ENCODE data around the gene ADPRH. TPM values are rescaled to one million over a fixed set of nuclear protein-coding genes. Genes with fewer than 3 reads are reported as not detected.

ADPRH gene
- total RNA-seq, 1 donor from 2014 or later: 3.9 TPM

DNA sequence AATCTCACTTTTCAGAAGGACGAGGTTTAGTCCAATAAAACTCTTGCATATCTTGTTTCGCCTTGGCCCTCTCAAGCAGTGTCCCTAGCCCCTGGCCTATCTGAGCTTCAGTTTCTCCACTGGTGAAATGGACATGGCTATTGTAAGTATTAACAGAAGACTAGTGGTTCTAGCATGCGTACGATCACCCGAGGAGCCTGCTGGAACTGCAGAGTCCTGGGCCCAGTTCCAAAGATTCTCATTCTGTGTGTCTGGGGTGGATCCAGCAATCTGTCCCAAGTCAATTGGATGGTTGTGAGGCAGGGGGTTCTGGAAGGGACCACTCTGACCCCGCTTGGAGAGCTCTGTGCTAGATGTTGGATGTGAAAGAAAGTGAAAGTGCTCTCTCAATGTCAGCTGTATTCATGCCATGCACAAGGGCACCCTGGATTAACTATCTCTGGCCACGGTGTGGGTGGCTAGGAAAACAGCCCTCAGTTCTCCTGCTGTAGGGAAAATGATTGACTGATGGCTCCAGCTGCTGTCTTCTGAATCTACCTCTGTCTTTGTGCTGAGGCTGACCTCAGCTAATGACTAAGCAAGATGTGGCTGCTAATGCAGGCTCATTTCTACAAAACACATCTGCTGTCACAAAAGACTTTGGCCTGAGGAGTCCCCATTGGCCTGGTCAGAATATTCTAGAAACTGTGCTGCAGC, 16.5 kb downstream of the ADPRH start:
- intact Hi-C loops (cut with micrococcal nuclease): no loop called here

DNA sequence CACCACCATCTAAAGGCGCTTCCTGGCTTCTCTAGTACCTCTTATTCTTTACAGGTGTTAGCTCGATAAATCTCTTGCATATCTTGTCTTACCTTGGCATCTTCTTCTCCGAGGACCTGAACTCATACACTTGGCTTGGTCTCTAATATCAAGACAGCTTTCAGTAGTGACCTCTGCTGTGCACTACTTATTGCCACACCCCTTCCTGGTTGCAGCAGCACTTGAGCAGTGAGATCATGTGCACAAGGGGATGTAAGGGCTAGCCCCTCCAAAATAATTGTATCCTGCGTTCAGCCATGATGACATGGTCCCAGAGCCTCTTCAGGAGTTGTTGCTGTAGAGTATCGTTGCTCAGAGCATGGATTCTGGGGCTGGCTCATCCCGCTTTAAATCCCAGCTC, 17.1 kb downstream of the ADPRH start:
- intact Hi-C loops (cut with micrococcal nuclease): no loop called here

DNA sequence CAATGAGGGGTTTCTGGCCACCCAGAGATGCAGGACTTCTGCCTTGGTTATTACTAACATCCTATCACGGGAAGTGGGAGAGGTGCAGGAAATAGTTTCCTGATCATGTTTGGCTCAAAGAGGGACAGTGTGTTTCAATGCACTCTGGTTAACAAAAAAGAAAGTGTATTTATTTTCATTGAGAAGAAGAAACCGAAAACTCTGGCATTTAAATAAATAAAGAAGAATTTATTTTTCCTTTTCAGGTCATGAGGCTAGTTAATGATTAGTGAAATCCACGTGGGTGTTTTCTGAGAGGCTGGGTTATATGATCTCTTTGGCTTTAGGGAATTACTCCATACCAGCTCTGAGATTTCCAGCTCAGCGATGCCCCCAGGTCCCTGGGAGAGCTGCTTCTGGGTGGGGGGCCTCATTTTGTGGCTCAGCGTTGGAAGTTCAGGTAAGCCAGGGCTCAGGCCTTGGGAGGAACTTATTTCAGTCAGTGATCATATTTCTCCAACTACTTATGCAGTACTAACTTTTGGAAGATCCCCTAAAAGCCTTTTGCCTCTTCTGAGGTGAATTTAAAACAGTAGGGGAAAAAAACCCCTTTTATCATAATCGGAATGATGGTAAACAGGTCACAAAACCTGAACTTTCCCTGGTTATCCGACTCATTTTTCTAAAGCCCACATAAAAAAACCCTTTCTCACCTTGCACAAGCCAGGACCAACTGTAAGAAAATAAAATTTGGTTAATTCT, 18.4 kb downstream of the ADPRH start, which contains the start of gene PLA1A:
Gene PLA1A (plus strand): TSS at position 338 of the 741 bp plus-strand sequence. CDS start 29 bp downstream, at position 367.
- intact Hi-C loops (cut with micrococcal nuclease): loop anchor here (2.0 kb wide), 2 partner anchors 15 to 41 kb away; no protein-coding TSS in a partner anchor

DNA sequence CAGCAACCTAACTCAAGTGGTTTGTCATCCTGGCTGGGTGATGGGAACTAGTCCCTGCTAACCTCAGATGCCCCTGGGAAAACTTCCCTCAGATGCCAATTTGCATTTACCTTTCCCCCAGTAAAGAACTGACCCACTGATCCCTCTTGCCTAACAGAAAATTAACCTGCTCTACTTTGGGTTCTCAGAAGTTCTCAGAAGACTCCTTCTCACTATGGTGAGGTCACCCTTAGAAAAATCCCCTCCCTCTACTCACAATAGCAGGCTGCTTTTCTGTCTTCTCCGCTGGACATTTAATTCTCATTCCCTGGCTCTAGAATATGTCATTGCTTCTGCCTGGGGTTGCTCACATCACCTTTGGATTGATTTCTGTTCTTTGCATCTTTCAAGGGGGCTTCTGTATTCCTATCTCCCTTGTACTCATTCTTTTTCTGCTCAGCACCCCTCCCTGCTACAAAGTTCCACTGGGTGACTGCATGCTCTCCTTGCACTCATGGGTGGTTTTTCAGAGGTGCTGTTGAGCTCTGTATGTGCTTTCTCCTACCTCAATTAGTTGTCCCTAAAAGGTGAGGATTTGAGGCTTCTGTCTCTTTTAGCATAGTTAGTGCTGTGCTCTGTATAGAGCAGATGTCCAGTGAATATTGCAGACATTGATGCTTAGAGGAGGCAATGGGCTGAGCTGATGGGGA, 19.3 kb downstream of the ADPRH start:
- intact Hi-C loops (cut with micrococcal nuclease): loop anchor here (2.0 kb wide), 2 partner anchors 16 to 40 kb away; no protein-coding TSS in a partner anchor

DNA sequence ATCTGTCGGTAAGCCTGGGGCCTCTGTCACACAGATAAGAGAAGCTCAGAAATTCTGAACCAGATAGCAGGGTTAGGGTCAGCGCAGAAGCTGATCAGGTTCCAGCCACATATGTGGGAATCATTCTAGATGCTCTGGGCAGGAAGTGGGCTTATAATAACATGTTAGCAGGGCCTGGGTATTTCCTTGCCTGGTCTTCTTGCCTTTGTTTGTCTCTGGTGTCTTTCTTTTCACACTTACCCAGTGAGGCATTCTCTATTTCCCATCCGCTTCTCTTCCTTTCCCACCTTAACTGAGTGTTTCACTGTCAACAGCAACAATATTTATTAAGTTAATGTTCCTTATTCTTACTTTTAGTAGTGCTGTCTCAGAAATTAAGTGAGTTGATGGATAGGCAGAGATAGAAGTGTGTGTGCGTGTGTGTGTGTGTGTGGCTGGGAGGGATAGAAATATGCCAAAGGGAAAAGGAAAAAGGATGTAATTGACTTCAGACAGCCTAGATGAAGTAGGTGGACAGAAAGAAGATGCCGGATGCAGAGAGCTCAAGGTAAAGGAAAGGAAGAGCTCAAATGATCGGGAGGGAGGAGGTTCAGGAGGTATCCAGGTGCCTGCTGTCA, 20.4 kb downstream of the ADPRH start:
- intact Hi-C loops (cut with micrococcal nuclease): loop anchor here (1.0 to 2.0 kb wide), 3 partner anchors 17 to 77 kb away; no protein-coding TSS in a partner anchor

DNA sequence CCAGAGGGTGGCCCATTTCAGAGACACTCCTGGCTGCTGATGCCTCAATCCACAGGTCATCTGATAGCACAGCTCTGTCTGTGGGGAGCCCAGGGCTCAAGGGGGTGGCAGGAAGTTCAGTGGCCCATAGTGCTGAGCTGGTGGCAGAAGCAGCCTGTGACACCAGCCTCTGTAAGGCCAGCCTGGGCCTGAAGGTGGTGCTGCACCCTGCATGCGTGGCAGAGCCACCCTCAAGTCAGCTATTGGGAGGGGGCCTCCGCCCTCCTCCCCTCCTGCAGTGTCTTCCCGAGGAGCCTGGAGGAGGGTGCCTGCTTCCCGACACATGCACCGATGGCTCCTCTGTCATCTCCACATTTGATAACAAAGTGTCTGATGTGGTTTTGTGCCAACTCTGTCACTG, 21.4 kb downstream of the ADPRH start:
- intact Hi-C loops (cut with micrococcal nuclease): loop anchor here (1.0 kb wide), 1 partner anchor 76 kb away; no protein-coding TSS in a partner anchor

DNA sequence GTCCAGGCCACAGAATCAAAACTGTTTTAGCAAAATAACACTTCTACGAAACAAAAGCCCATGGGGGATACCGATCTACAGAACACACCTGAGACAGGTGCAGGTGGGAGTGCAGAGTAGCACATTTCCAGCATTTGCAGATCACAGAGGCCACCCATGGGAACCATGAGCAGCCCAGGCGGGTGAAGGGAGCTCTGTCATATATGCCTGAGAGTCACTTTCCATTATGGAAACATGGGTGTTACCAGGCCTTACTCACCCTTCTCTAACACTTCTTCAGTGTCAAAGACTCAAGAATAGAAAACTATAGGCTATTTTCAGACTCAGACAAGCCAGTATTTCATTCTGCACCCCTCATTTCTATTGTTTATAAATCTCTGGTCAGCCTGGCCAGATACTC, 21.9 kb downstream of the ADPRH start:
- intact Hi-C loops (cut with micrococcal nuclease): no loop called here

DNA sequence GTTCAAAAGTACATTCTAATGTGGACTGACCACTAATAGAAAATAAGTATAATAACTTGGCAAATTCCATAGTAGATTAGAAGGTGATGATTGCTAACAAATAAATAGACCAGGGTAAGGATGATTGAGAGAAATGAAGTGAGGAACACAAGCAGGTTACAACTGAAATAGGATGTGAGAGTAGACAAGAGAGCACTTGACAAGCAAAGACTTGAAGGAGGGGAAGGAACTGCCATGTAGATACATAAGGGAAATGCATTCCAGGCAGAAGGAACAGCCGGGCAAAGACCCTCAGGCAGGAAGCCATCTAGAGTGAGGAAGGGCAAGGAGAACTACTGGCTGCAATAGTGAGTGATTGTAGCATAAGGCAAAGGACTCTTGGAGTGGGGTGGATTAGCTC, 23.4 kb downstream of the ADPRH start:
- intact Hi-C loops (cut with micrococcal nuclease): no loop called here

DNA sequence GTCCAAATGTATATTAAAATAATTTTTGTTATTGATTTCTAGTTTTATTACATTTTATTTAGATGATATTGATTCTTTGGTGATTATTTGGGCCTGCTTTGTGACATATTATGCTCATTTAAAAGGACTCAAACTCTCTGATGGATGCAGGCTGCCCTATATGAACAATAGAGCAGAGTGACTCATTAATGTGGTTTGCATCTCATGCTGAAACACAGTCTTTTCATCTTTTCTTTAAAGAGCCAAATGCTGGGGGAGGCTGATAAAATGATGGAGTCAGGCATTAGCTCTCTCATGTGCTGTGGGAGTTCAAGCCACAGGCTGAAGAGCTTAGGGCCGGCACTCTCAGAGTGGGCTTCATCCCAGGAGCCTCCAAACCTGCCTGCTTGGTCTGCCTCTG, 25.6 kb downstream of the ADPRH start:
- intact Hi-C loops (cut with micrococcal nuclease): no loop called here

DNA sequence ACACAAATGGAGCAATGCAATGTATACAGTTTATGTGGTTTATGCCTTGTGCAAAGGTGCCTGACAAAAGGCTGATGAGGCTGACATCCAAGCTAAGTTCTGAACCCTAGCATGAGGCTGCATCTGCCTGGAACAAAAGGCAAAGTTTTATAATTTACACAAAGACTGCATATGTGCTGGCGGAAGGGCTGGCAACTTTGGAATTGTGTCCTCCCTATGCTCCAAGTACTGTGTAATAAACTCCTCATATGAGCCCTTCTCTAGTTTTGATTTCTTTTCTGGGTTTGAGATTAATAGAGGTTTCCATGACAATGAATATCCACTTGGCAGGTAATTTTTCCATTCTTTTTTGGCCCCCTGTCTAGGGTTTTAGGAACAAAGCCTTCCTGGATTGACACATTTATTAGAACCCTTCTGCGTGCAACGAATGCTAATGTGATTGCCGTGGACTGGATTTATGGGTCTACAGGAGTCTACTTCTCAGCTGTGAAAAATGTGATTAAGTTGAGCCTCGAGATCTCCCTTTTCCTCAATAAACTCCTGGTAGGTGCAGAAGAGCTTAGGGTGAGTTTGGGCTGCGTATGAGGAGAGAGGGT, 29.2 kb downstream of the ADPRH start:
- intact Hi-C loops (cut with micrococcal nuclease): no loop called here

DNA sequence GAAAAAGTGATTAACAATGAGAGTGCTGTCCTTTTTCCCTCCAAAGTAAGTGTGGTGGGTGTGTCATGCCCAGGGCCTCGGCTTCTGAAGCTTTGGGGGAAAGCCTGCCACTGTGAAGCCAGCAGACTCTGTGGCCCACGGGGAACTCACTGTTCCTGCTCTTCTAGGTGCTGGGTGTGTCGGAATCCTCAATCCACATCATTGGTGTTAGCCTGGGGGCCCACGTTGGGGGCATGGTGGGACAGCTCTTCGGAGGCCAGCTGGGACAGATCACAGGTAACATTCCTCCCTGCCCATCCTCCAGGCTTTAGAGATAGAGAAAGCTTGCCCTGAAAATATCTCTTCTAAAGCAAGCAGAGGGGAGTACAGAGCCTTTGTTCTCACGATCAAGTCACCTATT, 30.0 kb downstream of the ADPRH start:
- intact Hi-C loops (cut with micrococcal nuclease): no loop called here

DNA sequence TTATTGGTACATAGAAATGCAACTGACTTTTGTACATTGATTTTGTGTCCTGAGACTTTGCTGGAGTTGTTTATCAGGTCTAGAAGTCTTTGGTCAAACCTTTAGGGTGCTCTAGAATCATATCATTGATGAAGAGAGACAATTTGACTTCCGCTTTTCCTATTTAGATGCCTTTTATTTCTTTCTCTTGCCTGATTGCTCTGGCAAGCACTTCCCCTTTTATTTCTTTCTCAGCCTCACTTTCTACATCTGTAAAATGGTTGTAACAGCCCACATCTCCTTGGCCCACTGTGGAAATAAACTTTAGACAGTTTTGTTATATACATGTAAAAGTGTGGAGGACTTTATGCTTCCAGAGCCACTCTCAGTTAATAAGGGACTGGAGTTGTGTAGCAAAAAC, 32.4 kb downstream of the ADPRH start:
- intact Hi-C loops (cut with micrococcal nuclease): no loop called here

DNA sequence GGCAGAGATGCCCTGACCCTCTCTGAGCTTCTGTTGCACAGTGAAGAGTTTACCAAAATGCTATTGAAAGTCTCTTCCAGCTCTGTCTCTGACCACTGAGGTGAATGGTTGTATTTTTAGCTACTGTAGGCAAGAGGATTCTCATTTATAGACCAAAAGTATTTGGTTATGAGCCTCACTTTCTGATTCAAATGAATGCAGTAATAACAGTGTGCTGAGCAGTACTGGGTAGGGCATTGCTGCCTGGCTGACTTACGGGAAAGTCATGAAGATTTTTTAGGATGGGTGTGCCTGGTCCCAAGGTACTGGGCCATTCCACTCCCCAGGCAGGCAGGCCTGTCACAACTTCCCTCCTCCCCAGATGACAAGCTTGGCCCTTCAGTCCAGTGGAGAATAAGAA, 33.9 kb downstream of the ADPRH start:
- intact Hi-C loops (cut with micrococcal nuclease): no loop called here

DNA sequence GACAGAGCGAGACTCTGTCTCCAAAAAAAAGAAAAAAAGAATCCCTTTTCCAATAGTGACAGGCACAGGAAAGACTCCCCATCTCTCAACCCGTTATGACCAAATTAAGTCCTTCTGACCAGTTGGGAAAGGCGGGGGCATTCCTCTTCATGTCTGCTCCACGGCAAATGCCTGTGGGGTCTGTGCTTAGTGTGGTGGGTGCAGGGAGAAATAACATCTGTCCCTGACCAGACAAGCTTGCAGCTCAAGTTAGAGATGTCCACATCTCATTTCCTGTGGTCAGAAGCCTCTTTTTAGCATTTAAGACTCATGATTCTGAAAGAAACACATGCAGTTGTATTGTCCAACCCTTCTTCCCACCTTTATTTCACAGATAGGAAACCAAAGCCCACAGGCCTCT, 34.6 kb downstream of the ADPRH start:
- intact Hi-C loops (cut with micrococcal nuclease): no loop called here

DNA sequence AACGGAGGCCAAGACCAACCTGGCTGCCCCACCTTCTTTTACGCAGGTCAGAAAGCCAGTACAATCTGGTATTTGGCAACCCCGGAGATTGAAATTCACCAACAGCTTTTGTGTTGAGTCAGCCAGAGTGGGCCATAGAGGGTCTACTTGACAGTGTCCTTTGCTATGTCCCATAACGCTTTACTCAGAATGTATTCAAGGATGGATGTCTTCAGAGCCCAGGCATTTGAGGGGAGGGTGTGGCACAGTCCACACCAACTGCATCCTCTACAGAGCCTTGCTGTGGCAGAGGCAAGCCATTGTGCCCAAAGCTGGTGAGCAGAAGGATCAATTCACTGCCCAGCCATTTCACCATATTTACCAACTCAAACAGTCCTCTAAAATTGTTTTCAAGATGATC, 36.8 kb downstream of the ADPRH start:
- intact Hi-C loops (cut with micrococcal nuclease): no loop called here

DNA sequence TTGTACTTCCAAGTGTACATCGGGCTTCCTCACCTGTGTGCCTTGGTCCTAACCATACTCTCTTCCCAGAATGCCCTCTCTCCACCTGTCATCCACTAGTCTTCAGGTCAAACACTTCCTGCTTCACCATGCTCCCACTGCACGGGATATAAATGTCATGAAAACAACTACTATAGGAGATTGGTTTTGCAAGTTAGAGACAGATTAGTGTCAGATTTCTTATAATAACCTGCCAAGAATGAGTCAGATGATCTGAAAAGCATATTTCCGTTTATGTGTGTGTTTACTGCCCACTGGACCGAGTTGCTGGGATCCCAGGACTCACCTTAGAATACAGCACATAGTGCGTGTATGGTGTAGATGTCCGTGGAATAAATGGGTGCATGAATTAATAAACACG, 39.8 kb downstream of the ADPRH start:
- intact Hi-C loops (cut with micrococcal nuclease): no loop called here

DNA sequence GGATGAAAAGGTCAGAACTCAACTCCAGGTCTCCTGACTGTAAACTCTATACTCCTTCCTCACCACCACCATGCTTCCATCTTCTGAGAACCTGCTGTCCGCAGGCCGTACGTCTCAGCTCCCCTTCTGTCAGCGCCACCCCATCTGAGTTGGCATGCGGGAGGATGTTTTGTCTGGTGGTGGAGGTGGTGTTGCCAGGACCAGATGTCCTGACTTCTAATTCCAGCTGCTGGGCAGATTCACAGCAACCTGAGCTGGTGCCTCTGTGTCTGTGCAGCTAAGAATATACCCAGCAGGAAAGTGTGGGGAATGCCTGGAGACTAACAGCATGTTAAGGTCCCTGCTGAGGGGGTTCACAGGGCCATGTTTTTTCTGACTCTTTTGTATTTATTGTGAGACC, 41.6 kb downstream of the ADPRH start:
- intact Hi-C loops (cut with micrococcal nuclease): no loop called here

DNA sequence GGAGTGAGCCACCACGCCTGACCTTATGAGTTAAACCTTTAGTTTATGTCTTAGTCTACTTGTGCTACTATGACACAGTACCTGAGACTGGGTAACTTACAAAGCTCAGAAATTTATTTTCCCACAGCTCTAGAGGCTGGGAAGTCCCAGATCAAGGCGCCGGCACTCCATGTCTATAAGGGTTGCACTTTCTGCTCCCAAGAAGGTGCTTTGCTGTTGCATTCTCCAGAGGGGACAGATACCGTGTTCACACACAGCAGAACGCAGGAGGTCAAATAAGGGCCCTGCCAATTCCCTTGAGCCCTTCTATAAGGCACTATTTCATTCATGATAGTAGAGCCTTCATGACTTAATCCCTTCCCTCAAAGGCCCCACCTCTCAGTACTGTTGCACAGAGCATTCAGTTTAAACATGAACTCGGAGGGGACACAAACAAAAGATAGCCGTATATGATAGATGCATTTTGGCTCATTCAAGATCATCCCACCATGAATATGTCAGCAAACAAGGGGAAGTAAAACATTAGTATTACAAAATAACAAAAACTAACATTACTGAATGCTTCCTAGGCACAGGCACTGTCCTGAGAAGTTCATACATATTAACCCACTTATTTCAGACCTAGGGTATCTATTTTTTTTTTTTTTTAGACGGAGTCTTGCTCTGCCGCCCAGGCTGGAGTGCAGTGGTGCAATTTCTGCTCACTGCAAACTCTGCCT, 44.9 kb downstream of the ADPRH start:
- intact Hi-C loops (cut with micrococcal nuclease): no loop called here

DNA sequence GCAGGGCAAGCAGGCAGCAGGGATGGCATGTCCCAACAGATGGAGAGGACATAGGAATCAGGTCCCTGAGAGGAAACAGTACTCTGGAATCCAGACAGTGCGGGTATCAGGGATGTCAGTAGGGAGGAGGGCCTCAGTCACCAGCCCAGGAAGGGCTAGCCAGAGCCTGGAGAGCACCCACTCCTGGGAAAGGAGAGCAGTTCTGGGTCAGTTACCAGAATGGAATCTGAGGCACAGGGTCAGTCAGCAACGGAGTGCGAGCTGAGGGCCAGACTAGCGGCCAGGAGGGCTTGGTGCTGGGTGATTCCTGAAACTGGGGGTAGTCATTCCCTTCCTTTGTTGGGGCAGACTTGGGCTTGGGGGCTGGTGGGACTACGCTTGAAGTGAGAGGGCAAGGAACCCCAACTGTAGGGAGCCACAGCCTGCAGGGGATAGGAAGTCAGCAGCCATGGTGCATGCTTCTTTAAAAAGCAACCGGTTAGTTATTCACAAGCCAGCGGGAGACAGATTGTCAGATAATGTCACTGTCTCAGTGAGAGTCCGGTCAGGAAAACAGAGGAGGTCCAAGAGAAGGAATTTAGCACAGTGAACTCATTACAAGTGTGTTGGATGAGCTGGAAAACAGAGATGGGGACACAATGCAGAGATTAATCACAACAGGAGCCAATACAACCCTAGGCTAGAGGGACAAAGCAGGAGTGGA, 46.3 kb downstream of the ADPRH start:
- intact Hi-C loops (cut with micrococcal nuclease): no loop called here

DNA sequence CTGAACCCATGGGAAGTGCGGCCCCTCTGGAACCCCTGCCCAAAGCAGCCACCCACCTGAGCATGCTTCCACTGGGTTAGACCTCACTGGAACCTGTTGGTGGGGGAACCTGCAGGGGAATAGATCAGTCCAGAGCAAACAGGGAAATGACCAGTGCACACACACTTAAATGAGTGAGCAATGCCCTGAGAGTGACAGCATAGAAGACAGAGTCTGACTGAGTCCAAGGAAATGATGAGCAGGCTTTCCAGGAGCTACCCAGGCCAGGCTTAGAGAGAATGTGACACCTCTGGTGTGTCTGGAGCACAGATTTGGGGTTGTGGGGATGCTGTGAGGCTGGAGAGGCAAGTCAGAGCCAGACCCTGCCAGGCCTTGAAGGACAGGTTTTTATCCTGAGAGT, 46.9 kb downstream of the ADPRH start:
- intact Hi-C loops (cut with micrococcal nuclease): no loop called here
